HepG2 (cell line): ENCODE measurements around the gene PEX7. TPM values are rescaled to one million over a fixed set of nuclear protein-coding genes. Genes with fewer than 3 reads are reported as not detected.
"Not testable (repeated sequence)": the region's sequence is repeated elsewhere in the genome, so short reads cannot be mapped to it uniquely, and the experiment has no call there.

Experiments
- ATAC-seq: fragments of 200-7000 bp; cut with Tn5 transposase; 3 replicates; pipeline ENCODE4 v1.9.1; 2020; ENCODE audit warnings: mild to moderate bottlenecking, moderate library complexity
- BruUV-seq: library from RNA; stranded (reverse); fragments of 400-500 nt; replicated peaks from 2 replicates; lab custom pipeline; 2021; lab: Mats Ljungman, UMichigan
- CTCF ChIA-PET: fragments of 300-600 bp; formaldehyde crosslinking; extraction: SDS; loops from one replicate; lab custom pipeline; 2021; ENCODE audit warnings: low total read pairs, inconsistent platforms, low intra/inter-chr PET ratio; lab: Yijun Ruan, JAX
- POLR2A ChIA-PET: fragments of 350-600 bp; sonication (Branson Sonifier 250); formaldehyde crosslinking; loops from one replicate; lab custom pipeline; 2020; ENCODE audit warnings: antibody characterized with exemption, inconsistent platforms; lab: Yijun Ruan, JAX
- DNase-seq: peaks from one replicate; pipeline ENCODE4 v3.0.0-alpha.2; 2015; ENCODE audit warnings: low spot score
- FAIRE-seq: peaks from 3 replicates; lab custom pipeline; 2011; peaks lifted over from hg19 to GRCh38; lab: Jason Lieb, UNC
- H2AFZ ChIP-seq: one replicate; pipeline ENCODE4 v1.6.1; 2011; ENCODE audit warnings: low read length, inconsistent platforms
- H3K27ac ChIP-seq: fragments of 300-600 bp; 3 replicates; pipeline ENCODE4 v1.8.0; 2011; ENCODE audit warnings: mixed run types, mild to moderate bottlenecking, mixed read lengths, low read length, inconsistent platforms; ENCODE audit not compliant: insufficient read depth; ENCODE audit errors: extremely low read length
- H3K27me3 ChIP-seq, 2 experiments: fragments of 200-600 bp in 1 of 2; 2 replicates in 1 of 2; 3 replicates in 1 of 2; pipeline versions ENCODE4 v1.6.0 to v1.8.0; 2011; ENCODE audit warnings: low read length in 2 of 2, mild to moderate bottlenecking in 2 of 2, moderate library complexity in 2 of 2, inconsistent platforms in 1 of 2; ENCODE audit not compliant: insufficient read depth in 2 of 2, control insufficient read depth in 1 of 2
- H3K36me3 ChIP-seq, 2 experiments: fragments of 200-600 bp in 1 of 2; replicated peaks in 1 of 2; 2 replicates in 1 of 2; 3 replicates in 1 of 2; pipeline versions ENCODE4 v1.5.1 to v1.8.0; 2011; ENCODE audit warnings: low read length in 2 of 2, inconsistent platforms in 1 of 2; ENCODE audit not compliant: insufficient read depth in 2 of 2, control insufficient read depth in 1 of 2
- H3K4me1 ChIP-seq: 2 replicates; pipeline ENCODE4 v1.5.1; 2012; ENCODE audit warnings: low read length, inconsistent platforms; ENCODE audit not compliant: insufficient read depth
- H3K4me2 ChIP-seq: 2 replicates; pipeline ENCODE4 v1.6.0; 2011; ENCODE audit warnings: low read depth, low read length, inconsistent platforms
- H3K4me3 ChIP-seq, 3 experiments: fragments of 200-600 bp in 1 of 3; sonication (generic), shearing (Covaris generic) in 1 of 3; replicated peaks in 1 of 3; 2 replicates each; pipeline ENCODE4 v1.5.1; 2011 to 2016; ENCODE audit warnings: low read length in 3 of 3, inconsistent platforms in 2 of 3, low read depth in 2 of 3, mild to moderate bottlenecking in 2 of 3, control low read depth in 1 of 3, mixed read lengths in 1 of 3; ENCODE audit not compliant: insufficient read depth in 1 of 3
- H3K79me2 ChIP-seq: one replicate; pipeline ENCODE4 v1.6.1; 2011; ENCODE audit warnings: low read length, inconsistent platforms; ENCODE audit not compliant: insufficient read depth
- H3K9ac ChIP-seq: 2 replicates; pipeline ENCODE4 v1.6.0; 2011; ENCODE audit warnings: mild to moderate bottlenecking, low read depth, low read length, inconsistent platforms; ENCODE audit not compliant: insufficient read depth
- H3K9me3 ChIP-seq: 2 replicates; pipeline ENCODE4 v1.5.1; 2012; ENCODE audit warnings: mild to moderate bottlenecking, low read length
- H4K20me1 ChIP-seq: 2 replicates; pipeline ENCODE4 v1.6.0; 2011; ENCODE audit warnings: inconsistent platforms, mild to moderate bottlenecking, low read length, moderate library complexity; ENCODE audit not compliant: insufficient read depth
- JARID2 ChIP-seq: sonication (generic); formaldehyde crosslinking; IDR thresholded peaks from 2 replicates; pipeline ENCODE4 v1.8.1; 2023; ENCODE audit warnings: missing genetic modification reagents, inconsistent platforms; ENCODE audit not compliant: insufficient replicate concordance
- NR2C2 ChIP-seq: sonication (generic); formaldehyde crosslinking; IDR thresholded peaks from 2 replicates; pipeline ENCODE4 v1.4.0; 2020; ENCODE audit warnings: missing genetic modification reagents, mild to moderate bottlenecking, moderate library complexity, borderline replicate concordance
- RXRA ChIP-seq: sonication (generic); formaldehyde crosslinking; IDR thresholded peaks from 2 replicates; pipeline ENCODE4 v1.5.1; 2020; ENCODE audit warnings: missing genetic modification reagents
- ZBTB46 ChIP-seq: sonication (generic); formaldehyde crosslinking; IDR thresholded peaks from 2 replicates; pipeline ENCODE4 v1.4.0; 2020; ENCODE audit warnings: mild to moderate bottlenecking, missing genetic modification reagents, borderline replicate concordance
- ZNF12 ChIP-seq: sonication (generic); formaldehyde crosslinking; IDR thresholded peaks from 2 replicates; pipeline ENCODE4 v1.5.0; 2020; ENCODE audit warnings: missing genetic modification reagents
- ZNF143 ChIP-seq: sonication (generic); formaldehyde crosslinking; IDR thresholded peaks from 2 replicates; pipeline ENCODE4 v1.4.0; 2020; ENCODE audit warnings: missing genetic modification reagents
- ZNF687 ChIP-seq: sonication (generic); formaldehyde crosslinking; IDR thresholded peaks from 2 replicates; pipeline ENCODE4 v1.5.1; 2020; ENCODE audit warnings: mild to moderate bottlenecking, missing genetic modification reagents, moderate library complexity
- ZNF737 ChIP-seq: sonication (generic); formaldehyde crosslinking; IDR thresholded peaks from 2 replicates; pipeline ENCODE4 v1.5.0; 2020; ENCODE audit warnings: missing genetic modification reagents, mild to moderate bottlenecking, borderline replicate concordance
- ZNF83 ChIP-seq: sonication (generic); formaldehyde crosslinking; IDR thresholded peaks from 2 replicates; pipeline ENCODE4 v1.4.0; 2020; ENCODE audit warnings: missing genetic modification reagents, mild to moderate bottlenecking, borderline replicate concordance
- WGBS: methylation state at CpG from one replicate; pipeline ENCODE4 v1.1.6; 2017; ENCODE audit warnings: low lambda C conversion rate; 5-methylcytosine and 5-hydroxymethylcytosine counted together
- in situ Hi-C: cut with HindIII; loops from 2 replicates; pipeline ENCODE4 v1.10.0; 2017; ENCODE audit warnings: low pct_unique_long_range_greater_than_20kb; ENCODE audit not compliant: extremely low pct_ligation_motif_present
- intact Hi-C: fragments of 100-400 bp; cut with micrococcal nuclease; formaldehyde crosslinking; loops from one replicate; pipeline ENCODE4 v1.10.0; 2022; ENCODE audit not compliant: unreplicated experiment
- polyA plus RNA-seq, 8 experiments: library from polyadenylated mRNA; depleted of rRNA in 3 of 8; stranded (reverse) in 7 of 8; unstranded in 1 of 8; fragments of >200 nt; fragmentation: Illumina TruSeq in 4 of 8; extraction: Trizol in 4 of 8; gene quantifications; 2 replicates each; pipeline versions ENCODE4 v1.2.1 to v1.2.3, GENCODE V29; 2011 to 2016; ENCODE audit warnings: low read depth in 4 of 8, missing spikeins in 1 of 8, mixed read lengths in 1 of 8; ENCODE audit not compliant: insufficient read depth in 1 of 8
- total RNA-seq, 5 experiments: library from RNA; depleted of rRNA; stranded (reverse); fragments of >200 nt; fragmentation: Illumina TruSeq; extraction: Trizol; gene quantifications; 2 replicates each; pipeline ENCODE4 v1.2.3, GENCODE V29; 2016; ENCODE audit warnings: low read depth in 1 of 5

The PEX7 gene
- total and polyA plus RNA-seq, 2 of the 13 experiments (the other 11 are each of a cell fraction or from before 2014, with no cell fraction given), result 0.04 to 0.53 TPM

- TF ChIP-seq JARID2 (CRISPR knock-in tag) (no peak), ZNF737 (CRISPR knock-in tag) (no peak), ZNF12 (no peak), ZNF687 (CRISPR knock-in tag) (no peak)
These were observed 34.7 kb upstream of the PEX7 start (continued) for GRCh38 chr6:136787726-136788068.

- BruUV-seq, result no TSS peak
- WGBS, result 33% methylated on average over 7 of the region's 7 CpGs
- peaks cover 1 to 50% of the 10 kb centered on the region in 2 experiments; a peak in 4 of 5 replicates for H3K27me3 ChIP-seq
- in situ Hi-C loops (no loop called here), intact Hi-C loops (no loop called here)
- TF ChIP-seq NR2C2 (no peak), ZBTB46 (no peak), ZNF143 (no peak), ZNF83 (CRISPR knock-in tag) (no peak), RXRA (CRISPR knock-in tag) (no peak)
- H4K20me1 ChIP-seq, result no peaks in the 10 kb centered on the region
- DNase-seq (no peak), ATAC-seq (no peak), FAIRE-seq (no peak)
- H3K9me3 ChIP-seq, result no peaks in the 10 kb centered on the region
- CTCF ChIA-PET, result no interaction called here
- no peak overlapping the region for H3K4me2 ChIP-seq
- H3K4me3 ChIP-seq, result no peak overlapping the region
- H3K4me1 ChIP-seq, result peaks cover 18% of the 10 kb centered on the region
- no peak overlapping the region for H3K27ac ChIP-seq
- no peak overlapping the region for H2AFZ ChIP-seq
- POLR2A ChIA-PET, result no interaction called here
- no peaks in the 10 kb centered on the region for H3K79me2 ChIP-seq
- no peak overlapping the region for H3K9ac ChIP-seq
- no peaks in the 10 kb centered on the region for H3K36me3 ChIP-seq
These were observed 34.1 kb upstream of the PEX7 start for GRCh38 chr6:136788069-136788902.

- ATAC-seq, CTCF ChIA-PET, H3K9ac ChIP-seq: not testable (repeated sequence)
These were observed 33.0 kb upstream of the PEX7 start for GRCh38 chr6:136789440-136789839.

More at GRCh38 chr6:136789440-136789839, 33.0 kb upstream of the PEX7 start:
- H3K27ac ChIP-seq, POLR2A ChIA-PET, in situ Hi-C loops, H3K4me3 ChIP-seq, H2AFZ ChIP-seq, H3K36me3 ChIP-seq, H3K9me3 ChIP-seq, DNase-seq, H3K4me2 ChIP-seq, FAIRE-seq, intact Hi-C loops, BruUV-seq, H4K20me1 ChIP-seq, H3K79me2 ChIP-seq: not testable (repeated sequence)
- Histone ChIP-seq H3K27me3 (peaks cover 1 to 56% of the 10 kb centered on the region in 2 experiments; a peak in 4 of 5 replicates), H3K4me1 (peaks cover 18% of the 10 kb centered on the region)
- 60% methylated on average over 3 of the region's 3 CpGs for WGBS
